K562 (cell line): ENCODE data around the gene TNF. TPM values are rescaled to one million over a fixed set of nuclear protein-coding genes. Genes with fewer than 3 reads are reported as not detected.
A peak's percentile ranks its signal among the peaks of the same experiment; 100 is the strongest.

Experiments used
- CGGBP1 ChIP-seq: fragments of 250-450 bp; sonication (Bioruptor Pico); IDR thresholded peaks from 2 replicates; pipeline ENCODE4 v1.9.0; 2021; ENCODE audit warnings: mild to moderate bottlenecking
- ELK3 ChIP-seq: fragments of 450-650 bp; formaldehyde crosslinking; IDR thresholded peaks from 2 replicates; pipeline ENCODE4 v1.4.0; 2020; ENCODE audit warnings: mild to moderate bottlenecking
- EP300 ChIP-seq: IDR thresholded peaks from 2 replicates; pipeline ENCODE4 v1.6.1; 2012; ENCODE audit warnings: low read length, improper control_type of control experiment
- FOS ChIP-seq: IDR thresholded peaks from 3 replicates; pipeline ENCODE4 v1.6.1; 2011; ENCODE audit not compliant: insufficient read length; ENCODE audit errors: extremely low read depth
- JUN ChIP-seq, 2 experiments: sonication (generic) in 1 of 2; formaldehyde crosslinking in 1 of 2; IDR thresholded peaks; 2 replicates each; pipeline versions ENCODE4 v1.6.1 to v1.8.0; 2012 to 2022; ENCODE audit warnings: borderline replicate concordance in 2 of 2, mild to moderate bottlenecking in 2 of 2, improper control_type of control experiment in 1 of 2, low read depth in 1 of 2, low read length in 1 of 2, missing genetic modification reagents in 1 of 2
- JUNB ChIP-seq: fragments of 450-650 bp; formaldehyde crosslinking; conservative IDR thresholded peaks from 2 replicates; pipeline ENCODE4 v1.4.0; 2020; ENCODE audit warnings: mild to moderate bottlenecking
- KAT7 ChIP-seq: sonication (generic); formaldehyde crosslinking; IDR thresholded peaks from 2 replicates; pipeline ENCODE4 v1.8.0; 2022; ENCODE audit warnings: missing genetic modification reagents, mild to moderate bottlenecking, borderline replicate concordance
- KAT8 ChIP-seq: fragments of 450-650 bp; IDR thresholded peaks from 2 replicates; pipeline ENCODE4 v1.6.1; 2016; ENCODE audit warnings: low read depth, mild to moderate bottlenecking
- L3MBTL2 ChIP-seq: fragments of 450-650 bp; IDR thresholded peaks from 2 replicates; pipeline ENCODE4 v1.6.1; 2016; ENCODE audit warnings: mild to moderate bottlenecking, moderate library complexity
- NR3C1 ChIP-seq: sonication (generic); formaldehyde crosslinking; IDR thresholded peaks from 2 replicates; pipeline ENCODE4 v1.8.1; 2022; ENCODE audit warnings: missing genetic modification reagents
- NR4A1 ChIP-seq, 2 experiments: fragments of 250-450 bp in 1 of 2; fragments of 450-650 bp in 1 of 2; sonication (Bioruptor Pico) in 1 of 2; IDR thresholded peaks; 2 replicates each; pipeline versions ENCODE4 v1.4.0 to v1.6.1; 2016 to 2020; ENCODE audit warnings: mild to moderate bottlenecking in 2 of 2, missing compliant biosample characterization in 1 of 2, missing genetic modification characterization in 1 of 2, moderate library complexity in 1 of 2
- PHB ChIP-seq: fragments of 250-450 bp; sonication (Bioruptor Pico); IDR thresholded peaks from 2 replicates; pipeline ENCODE4 v1.5.0; 2021
- POLR2AphosphoS5 ChIP-seq: IDR thresholded peaks from 2 replicates; pipeline ENCODE4 v1.6.1; 2011; ENCODE audit warnings: mild to moderate bottlenecking, low read depth, low read length, moderate library complexity; ENCODE audit not compliant: control insufficient read depth, insufficient read depth
- PRMT5 ChIP-seq: sonication (generic); formaldehyde crosslinking; IDR thresholded peaks from 2 replicates; pipeline ENCODE4 v1.5.0; 2020; ENCODE audit warnings: missing genetic modification reagents
- PTTG1 ChIP-seq: fragments of 450-650 bp; IDR thresholded peaks from 2 replicates; pipeline ENCODE4 v1.6.1; 2016; ENCODE audit warnings: low read depth, mild to moderate bottlenecking, missing genetic modification characterization, missing compliant biosample characterization
- RFX5 ChIP-seq: IDR thresholded peaks from 2 replicates; pipeline ENCODE4 v1.6.1; 2011; ENCODE audit warnings: low read depth, mild to moderate bottlenecking, improper control_type of control experiment, low read length
- SMARCA5 ChIP-seq: fragments of 450-650 bp; IDR thresholded peaks from 2 replicates; pipeline ENCODE4 v1.6.1; 2016
- SMARCE1 ChIP-seq: fragments of 450-650 bp; IDR thresholded peaks from 2 replicates; pipeline ENCODE4 v1.7.1; 2016; ENCODE audit warnings: mild to moderate bottlenecking
- TRIM28 ChIP-seq: fragments of 450-650 bp; IDR thresholded peaks from 2 replicates; pipeline ENCODE4 v1.6.1; 2017
- ZBTB12 ChIP-seq: fragments of 250-450 bp; sonication (Bioruptor Pico); IDR thresholded peaks from 2 replicates; pipeline ENCODE4 v1.4.0; 2020
- ZFP36 ChIP-seq: fragments of 150-350 bp; IDR thresholded peaks from 2 replicates; pipeline ENCODE4 v1.6.1; 2018; ENCODE audit warnings: low read length, low read depth; ENCODE audit not compliant: partially characterized antibody
- ZNF583 ChIP-seq: fragments of 250-450 bp; sonication (Bioruptor Pico); IDR thresholded peaks from 2 replicates; pipeline ENCODE4 v1.4.0; 2020
- ZNF644 ChIP-seq: fragments of 200-800 bp; sonication (Bioruptor generic); IDR thresholded peaks from 2 replicates; pipeline ENCODE4 v1.6.1; 2016; ENCODE audit warnings: low read depth, missing genetic modification characterization, missing compliant biosample characterization
- polyA plus RNA-seq, 8 experiments: library from polyadenylated mRNA; depleted of rRNA in 4 of 8; stranded (reverse) in 5 of 8; unstranded in 3 of 8; fragments of >200 nt; fragmentation: Nextera tagmentation in 2 of 8; fragmentation: Illumina TruSeq in 1 of 8; extraction: Ambion mirVana in 2 of 8; extraction: Trizol in 1 of 8; gene quantifications; 2 replicates each; pipeline versions ENCODE4 v1.2.1 to v1.2.3, GENCODE V29; 2011 to 2014; ENCODE audit warnings: inconsistent platforms in 1 of 8, missing spikeins in 1 of 8
- total RNA-seq, 7 experiments: library from RNA; depleted of rRNA in 6 of 7; stranded (reverse); fragments of >200 nt in 6 of 7; fragmentation: Illumina TruSeq in 2 of 7; extraction: Trizol in 2 of 7; gene quantifications; 2 replicates each; pipeline versions ENCODE4 v1.2.1 to v1.2.3, GENCODE V29; 2011 to 2021; ENCODE audit warnings: low replicate concordance in 1 of 7

Gene TNF
- total and polyA plus RNA-seq, 9 of the 15 experiments (the other 6 are each of a cell fraction or from before 2014, with no cell fraction given) = 0.08 to 0.40 TPM; not detected in 7

GRCh38 chr6:31546958-31547726, 28.2 kb upstream of the TNF start, which contains the start of gene NFKBIL1 (continued):
- TF ChIP-seq EP300 = peak; percentile 37; the same call in 1 of the 2 replicates
- TF ChIP-seq CGGBP1 = no peak
- TF ChIP-seq ZNF644 = peak; percentile 83; the same call in 1 of the 2 replicates
- TF ChIP-seq JUNB (CRISPR knock-in tag) = no peak
- no peak; the same call in 1 of the 2 replicates for TF ChIP-seq KAT7 (CRISPR knock-in tag)
- no peak for TF ChIP-seq FOS
- TF ChIP-seq PHB (CRISPR knock-in tag) = no peak
- peak; percentile 31; the same call in 1 of the 2 replicates for TF ChIP-seq RFX5
- TF ChIP-seq ZNF583 (CRISPR knock-in tag) = 0 out of 2 replicates have a peak, but pooled peaks have one; percentile 72
- TF ChIP-seq PTTG1 (tag) = no peak
- no peak for TF ChIP-seq L3MBTL2
- peak; percentile 89 for TF ChIP-seq ZBTB12
- no peak for TF ChIP-seq PRMT5 (CRISPR knock-in tag)
- peak; percentile 88 for TF ChIP-seq SMARCA5
- no peak; the same call in 1 of the 2 replicates for TF ChIP-seq KAT8
- peak; percentile 33 for TF ChIP-seq ZFP36
- no peak for TF ChIP-seq NR4A1 (CRISPR knock-in tag; IDR thresholded peaks at IDR 0.05)
- TF ChIP-seq NR4A1 (tag; IDR thresholded peaks at IDR 0.05) = peak; percentile 64; the same call in 1 of the 2 replicates
- TF ChIP-seq NR3C1 (CRISPR knock-in tag) = no peak
- TF ChIP-seq SMARCE1 = no peak
- TF ChIP-seq ELK3 (CRISPR knock-in tag) = no peak
- TF ChIP-seq TRIM28 = no peak; the same call in none of the 2 replicates
- TF ChIP-seq JUN (IDR thresholded peaks at IDR 0.05; ENCODE audit: borderline replicate concordance, low read depth, low read length) = peak; percentile 76; the same call in 1 of the 2 replicates
- TF ChIP-seq JUN (CRISPR knock-in tag; IDR thresholded peaks at IDR 0.05; ENCODE audit: borderline replicate concordance) = no peak
- peak; percentile 92 for TF ChIP-seq POLR2AphosphoS5
